T-cell (primary cell): ENCODE results near the gene CDC20B. TPM values are rescaled to one million over a fixed set of nuclear protein-coding genes. Genes with fewer than 3 reads are reported as not detected.
"Not testable (repeated sequence)": the region's sequence is repeated elsewhere in the genome, so short reads cannot be mapped to it uniquely, and the experiment has no call there.

Experiments used
- ATAC-seq, 4 experiments: fragments of 200-7000 bp in 3 of 4; fragments of 150-1000 bp in 1 of 4; cut with Tn5 transposase; replicated peaks in 1 of 4; 1 replicate in 3 of 4; 2 replicates in 1 of 4; pipeline ENCODE4 v1.10.0; 2021; ENCODE audit warnings: moderate library complexity in 3 of 4, mild to moderate bottlenecking in 2 of 4, moderate number of reproducible peaks in 1 of 4
- CTCF ChIA-PET, 2 donors: fragments of 300-600 bp; sonication (Branson Sonifier 250); formaldehyde crosslinking; loops; one replicate each; lab custom pipeline; 2022; ENCODE audit warnings: antibody characterized with exemption in 2 of 2; lab: Charles Lee
- POLR2A ChIA-PET, 2 donors: fragments of 300-600 bp; sonication (Branson Sonifier 250); formaldehyde crosslinking; loops; one replicate each; lab custom pipeline; 2022; ENCODE audit warnings: antibody characterized with exemption in 2 of 2; lab: Charles Lee
- DNase-seq, 35 experiments: peaks; one replicate each; pipeline versions ENCODE4 v3.0.0 to v3.0.0-alpha.2; 2013 to 2023
- H3K27ac ChIP-seq: one replicate; pipeline ENCODE4 v1.5.1; 2013; ENCODE audit warnings: low read length
- H3K27me3 ChIP-seq, 2 experiments: replicated peaks in 1 of 2; 1 replicate in 1 of 2; 2 replicates in 1 of 2; pipeline versions ENCODE4 v1.6.1 to v1.7.0; 2013; ENCODE audit warnings: low read length in 1 of 2, mixed read lengths in 1 of 2; ENCODE audit not compliant: control insufficient read depth in 2 of 2, insufficient read depth in 2 of 2; ENCODE audit errors: extremely low read depth in 1 of 2
- H3K36me3 ChIP-seq, 2 donors: 1 replicate in 1 of 2; 2 replicates in 1 of 2; pipeline versions ENCODE4 v1.6.1 to v1.7.0; 2013; ENCODE audit warnings: low read length in 1 of 2; ENCODE audit not compliant: control insufficient read depth in 2 of 2, insufficient read depth in 1 of 2; ENCODE audit errors: extremely low read depth in 1 of 2
- H3K4me1 ChIP-seq, 2 experiments: 1 replicate in 1 of 2; 2 replicates in 1 of 2; pipeline versions ENCODE4 v1.6.1 to v1.7.0; 2013; ENCODE audit warnings: low read length in 2 of 2, mixed read lengths in 1 of 2; ENCODE audit not compliant: insufficient read depth in 2 of 2, control insufficient read depth in 1 of 2; ENCODE audit errors: extremely low read depth in 1 of 2
- H3K4me3 ChIP-seq, 2 donors: 1 replicate in 1 of 2; 2 replicates in 1 of 2; pipeline versions ENCODE4 v1.5.1 to v1.7.0; 2013; ENCODE audit warnings: mild to moderate bottlenecking in 2 of 2, low read length in 1 of 2, moderate library complexity in 1 of 2; ENCODE audit not compliant: control insufficient read depth in 1 of 2; ENCODE audit errors: extremely low read depth in 1 of 2
- H3K9me3 ChIP-seq: 2 replicates; pipeline ENCODE4 v1.7.0; 2013
- H3K27ac Mint-ChIP-seq, 2 donors: one replicate each; pipeline ENCODE4 v1.8.0; 2020 to 2021; ENCODE audit warnings: mild to moderate bottlenecking in 2 of 2, mixed read lengths in 2 of 2
- H3K27me3 Mint-ChIP-seq, 2 donors: one replicate each; pipeline ENCODE4 v1.8.0; 2021 to 2022; ENCODE audit warnings: mixed read lengths in 2 of 2
- H3K36me3 Mint-ChIP-seq: one replicate; pipeline ENCODE4 v1.8.0; 2021; ENCODE audit warnings: mixed read lengths
- H3K4me1 Mint-ChIP-seq, 3 donors: one replicate each; pipeline ENCODE4 v1.8.0; 2020 to 2022; ENCODE audit warnings: mixed read lengths in 3 of 3, mild to moderate bottlenecking in 1 of 3
- H3K4me3 Mint-ChIP-seq, 3 donors: one replicate each; pipeline ENCODE4 v1.8.0; 2020 to 2022; ENCODE audit warnings: mild to moderate bottlenecking in 3 of 3, mixed read lengths in 3 of 3, moderate library complexity in 3 of 3
- H3K9me3 Mint-ChIP-seq, 3 donors: one replicate each; pipeline ENCODE4 v1.8.0; 2020 to 2022; ENCODE audit warnings: mixed read lengths in 3 of 3
- WGBS: methylation state at CpG from one replicate; pipeline ENCODE4 v1.1.5; 2013; ENCODE audit warnings: missing lambda C conversion rate; ENCODE audit not compliant: insufficient coverage; 5-methylcytosine and 5-hydroxymethylcytosine counted together
- total RNA-seq, 35 experiments: library from RNA in 6 of 35; stranded (reverse) in 6 of 35; fragments of 120-200 nt in 1 of 35; gene quantifications; one replicate each; pipeline versions ENCODE4 v1.2.1 to v1.2.4 and lab custom pipeline; 2013 to 2026

The CDC20B gene
- total RNA-seq, 5 donors from 2014 or later (not counting 1 experiment from before 2014, with no cell fraction given) = not detected

DNA sequence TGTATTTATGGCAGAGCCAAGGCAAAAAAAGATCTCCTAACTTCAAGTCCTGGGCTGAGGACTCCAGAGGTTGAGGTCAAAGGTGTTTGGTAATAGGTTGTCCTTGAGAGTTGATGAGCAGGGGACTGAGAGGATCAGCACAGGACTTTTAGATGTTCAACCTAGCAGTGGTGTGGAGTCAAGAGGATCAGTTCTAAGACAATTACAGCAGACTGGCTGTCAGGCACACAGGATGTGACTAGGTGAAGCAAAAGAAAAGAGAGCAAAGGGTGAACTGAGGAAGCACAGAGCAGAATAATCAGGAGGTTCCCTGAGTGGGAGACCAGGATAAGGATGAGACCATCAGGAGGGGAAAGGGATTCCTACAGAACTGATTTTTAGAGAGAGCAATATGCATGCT is 59.6 kb downstream of the CDC20B start:
- Mint-ChIP-seq H3K27ac (peak overlapping the region; percentile 4 to 68), H3K9me3 (no peaks in the 10 kb centered on the region), H3K4me3 (no peak overlapping the region), H3K36me3 (peaks cover 15% of the 10 kb centered on the region), H3K27me3 (no peaks in the 10 kb centered on the region), H3K4me1 (peaks cover 16 to 21% (median 21%) of the 10 kb centered on the region in 3 donors)
- ChIA-PET POLR2A (no interaction called here), CTCF (interaction anchor here in 1 of 2 donors (0.7 kb wide), 1 partner anchor 889 kb away, joined by 3 read pairs; no protein-coding TSS in a partner anchor)
- Histone ChIP-seq H3K4me1 (peaks cover 5 to 11% of the 10 kb centered on the region in 2 experiments), H3K27me3 (no peaks in the 10 kb centered on the region), H3K27ac (no peak overlapping the region), H3K4me3 (no peak overlapping the region), H3K9me3 (no peaks in the 10 kb centered on the region), H3K36me3 (peaks cover 0 to 10% of the 10 kb centered on the region in 2 donors)
- ATAC-seq (peak; percentile 48 to 62 (median 55)), DNase-seq (no peak)

DNA sequence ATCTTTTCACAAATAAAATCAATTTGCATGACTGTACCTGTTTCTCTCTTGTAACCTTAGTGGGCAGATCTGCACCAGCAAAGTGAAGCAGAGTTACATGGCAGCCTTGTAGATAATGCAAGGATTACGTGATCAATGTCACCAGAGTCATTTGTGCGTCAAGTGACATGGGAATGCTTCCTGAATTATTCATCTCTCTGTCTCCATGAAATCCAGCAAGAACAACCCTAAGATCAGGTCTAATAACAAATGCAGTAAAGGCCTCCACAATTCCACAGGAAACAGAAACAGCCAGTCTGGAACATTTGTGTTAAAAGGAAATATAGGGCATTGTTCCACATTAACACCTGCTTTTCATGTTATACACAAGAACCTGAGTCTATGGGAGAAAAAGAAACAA is 62.8 kb downstream of the CDC20B start:
- no peak overlapping the region for H3K4me3 Mint-ChIP-seq
- Histone ChIP-seq H3K4me3 (no peak overlapping the region), H3K9me3 (no peaks in the 10 kb centered on the region), H3K27me3 (no peaks in the 10 kb centered on the region), H3K27ac (no peak overlapping the region), H3K4me1 (peaks cover 13 to 18% of the 10 kb centered on the region in 2 experiments), H3K36me3 (peaks cover 0 to 23% of the 10 kb centered on the region in 2 donors)
- peaks cover 19 to 39% (median 29%) of the 10 kb centered on the region in 3 donors for H3K4me1 Mint-ChIP-seq
- H3K36me3 Mint-ChIP-seq = peaks cover 33% of the 10 kb centered on the region
- ATAC-seq = no peak
- DNase-seq = no peak
- H3K27ac Mint-ChIP-seq = no peak overlapping the region
- no CpG with 5 or more reads among the region's 2 CpGs for WGBS
- CTCF ChIA-PET = interaction anchor here in 1 of 2 donors (1.0 kb wide), 1 partner anchor 73 kb away, joined by 3 read pairs; no protein-coding TSS in a partner anchor
- H3K9me3 Mint-ChIP-seq = no peaks in the 10 kb centered on the region
- POLR2A ChIA-PET = no interaction called here
- no peaks in the 10 kb centered on the region for H3K27me3 Mint-ChIP-seq

DNA sequence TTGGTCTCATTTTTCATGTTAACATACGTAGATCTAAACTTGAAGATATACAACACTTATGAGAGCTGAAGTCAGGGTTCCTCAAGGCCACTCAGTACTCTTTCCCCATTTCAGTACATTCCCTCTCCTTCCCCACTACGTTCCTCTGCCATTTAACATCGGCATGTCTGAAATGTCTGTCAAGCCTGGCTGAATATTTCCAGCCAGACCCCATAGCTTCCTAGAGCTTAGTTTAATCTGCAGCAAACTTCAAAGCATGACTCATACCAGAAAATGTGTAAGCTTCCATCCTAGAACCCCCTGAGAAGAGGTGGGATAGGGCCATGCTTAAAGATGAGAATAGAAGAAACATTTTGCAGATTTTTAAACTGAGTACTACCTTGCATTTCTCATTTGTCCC is 64.3 kb downstream of the CDC20B start:
- no peak overlapping the region for H3K27ac ChIP-seq
- DNase-seq (no peak), ATAC-seq (no peak)
- POLR2A ChIA-PET = interaction anchor here (0.7 to 1.2 kb wide), 2 partner anchors 47 to 795 kb away, joined by 3 to 5 read pairs; no protein-coding TSS in a partner anchor
- no peak overlapping the region for H3K4me3 Mint-ChIP-seq
- peak overlapping the region in 1 of 2 donors; percentile 62 for H3K27ac Mint-ChIP-seq
- CTCF ChIA-PET = interaction anchor here in 1 of 2 donors (0.8 to 1.2 kb wide), 2 partner anchors 62 to 161 kb away, joined by 3 to 4 read pairs; no protein-coding TSS in a partner anchor
- no peaks in the 10 kb centered on the region for H3K9me3 Mint-ChIP-seq
- H3K36me3 Mint-ChIP-seq = peaks cover 36% of the 10 kb centered on the region
- H3K27me3 ChIP-seq = no peaks in the 10 kb centered on the region
- no peak overlapping the region for H3K4me3 ChIP-seq
- no peaks in the 10 kb centered on the region for H3K9me3 ChIP-seq
- peaks cover 0 to 23% of the 10 kb centered on the region in 2 donors for H3K36me3 ChIP-seq
- peaks cover 26 to 29% of the 10 kb centered on the region in 2 experiments for H3K4me1 ChIP-seq
- no peaks in the 10 kb centered on the region for H3K27me3 Mint-ChIP-seq
- WGBS = 100% methylated on average over 3 of the region's 3 CpGs
- H3K4me1 Mint-ChIP-seq = peaks cover 29 to 52% (median 40%) of the 10 kb centered on the region in 3 donors

- peaks cover 0 to 23% of the 10 kb centered on the region in 2 donors for H3K36me3 ChIP-seq
- ATAC-seq, CTCF ChIA-PET, DNase-seq, H3K9me3 Mint-ChIP-seq, POLR2A ChIA-PET, H3K27ac ChIP-seq, H3K4me3 ChIP-seq, H3K4me3 Mint-ChIP-seq, H3K9me3 ChIP-seq, H3K27me3 ChIP-seq, H3K27ac Mint-ChIP-seq, H3K27me3 Mint-ChIP-seq: not testable (repeated sequence)
- H3K4me1 ChIP-seq = peaks cover 38 to 39% of the 10 kb centered on the region in 2 experiments
- peaks cover 42 to 62% (median 56%) of the 10 kb centered on the region in 3 donors for H3K4me1 Mint-ChIP-seq
- peaks cover 36% of the 10 kb centered on the region for H3K36me3 Mint-ChIP-seq
These were observed 67.0 kb downstream of the CDC20B start for GRCh38 chr5:55105976-55106375.

GRCh38 chr5:55104946-55105701 is 67.9 kb downstream of the CDC20B start:
- Histone ChIP-seq H3K9me3 (no peaks in the 10 kb centered on the region), H3K27ac (peak overlapping the region; percentile 22), H3K4me3 (peak overlapping the region; percentile 20 to 43), H3K27me3 (no peaks in the 10 kb centered on the region), H3K36me3 (peaks cover 0 to 23% of the 10 kb centered on the region in 2 donors), H3K4me1 (peaks cover 38 to 39% of the 10 kb centered on the region in 2 experiments)
- no peak for ATAC-seq
- H3K9me3 Mint-ChIP-seq = no peaks in the 10 kb centered on the region
- ChIA-PET POLR2A (interaction anchor here in 1 of 2 donors (0.6 kb wide), 1 partner anchor 43 kb away, joined by 3 read pairs; no protein-coding TSS in a partner anchor), CTCF (interaction anchor here (0.6 to 1.7 kb wide), 4 partner anchors 31 to 161 kb away, joined by 3 to 6 read pairs (median 4); no protein-coding TSS in a partner anchor)
- H3K4me3 Mint-ChIP-seq = peak overlapping the region; percentile 76 to 93 (median 80)
- H3K36me3 Mint-ChIP-seq = peaks cover 30% of the 10 kb centered on the region
- 66% methylated on average over 3 of the region's 5 CpGs for WGBS
- H3K27ac Mint-ChIP-seq = peak overlapping the region; percentile 73 to 86
- H3K4me1 Mint-ChIP-seq = peaks cover 50 to 71% (median 64%) of the 10 kb centered on the region in 3 donors
- peak in 1 of 35 experiments; percentile 22 for DNase-seq
- H3K27me3 Mint-ChIP-seq = no peaks in the 10 kb centered on the region

DNA sequence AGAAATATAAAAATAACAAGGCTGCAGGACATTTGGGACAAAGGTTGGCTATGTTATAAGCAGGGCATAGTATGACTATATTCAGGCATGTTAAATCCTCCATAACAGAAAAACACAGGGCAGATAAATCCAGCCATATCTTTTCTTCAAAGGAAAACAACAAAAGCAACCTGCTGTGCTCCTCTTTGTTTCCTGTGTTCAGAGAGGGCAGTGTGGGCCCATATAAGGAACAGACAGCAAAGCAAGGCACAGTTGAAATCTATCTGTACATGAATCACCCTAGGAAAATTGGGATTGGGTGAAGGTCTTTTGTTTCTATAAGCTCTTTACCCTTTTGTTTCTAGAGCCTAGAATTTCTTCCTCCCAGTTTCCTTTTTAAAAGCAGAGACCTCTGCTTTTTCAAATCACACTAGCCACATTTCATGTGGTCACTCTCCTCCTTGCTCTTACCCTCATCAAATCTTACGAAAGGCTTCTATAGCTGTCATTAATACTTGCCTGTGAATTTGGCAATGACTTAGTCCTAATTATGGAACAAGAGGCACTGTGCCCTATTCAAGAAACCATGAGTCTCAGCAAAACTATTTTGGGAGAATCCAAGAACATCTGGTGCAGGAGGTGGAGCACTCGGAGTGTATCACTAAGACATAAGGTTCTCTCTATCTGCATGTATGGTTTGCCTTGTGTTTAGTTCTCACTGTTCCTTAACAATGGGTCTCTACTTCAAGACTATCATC is 68.8 kb downstream of the CDC20B start:
- peaks cover 4 to 6% (median 5%) of the 10 kb centered on the region in 3 donors for H3K9me3 Mint-ChIP-seq
- peaks cover 30% of the 10 kb centered on the region for H3K36me3 Mint-ChIP-seq
- ChIA-PET POLR2A (interaction anchor here (0.6 to 0.7 kb wide), 3 partner anchors 12 to 79 kb away, joined by 3 read pairs; no protein-coding TSS in a partner anchor), CTCF (interaction anchor here (0.6 to 1.7 kb wide), 6 partner anchors 82 to 161 kb away, joined by 3 to 6 read pairs (median 4); no protein-coding TSS in a partner anchor)
- H3K27me3 Mint-ChIP-seq = no peaks in the 10 kb centered on the region
- Histone ChIP-seq H3K36me3 (peaks cover 0 to 23% of the 10 kb centered on the region in 2 donors), H3K4me3 (peak overlapping the region; percentile 43 to 56), H3K9me3 (no peaks in the 10 kb centered on the region), H3K27ac (peak overlapping the region; percentile 22), H3K4me1 (peaks cover 38 to 39% of the 10 kb centered on the region in 2 experiments), H3K27me3 (no peaks in the 10 kb centered on the region)
- H3K4me3 Mint-ChIP-seq = peak overlapping the region; percentile 76 to 93 (median 80)
- DNase-seq = peak in 1 of 35 experiments; percentile 41
- ATAC-seq = peak in 1 of 4 experiments; percentile 39
- H3K4me1 Mint-ChIP-seq = peaks cover 57 to 80% (median 73%) of the 10 kb centered on the region in 3 donors
- WGBS = no CpG with 5 or more reads among the region's 2 CpGs
- H3K27ac Mint-ChIP-seq = peak overlapping the region; percentile 70 to 86
